Stimulated activated CD8-positive, alpha-beta memory T cell treated with anti-CD3 and anti-CD28 coated beads, Interleukin-15, amount 100 ng/mL, for 24 hours (primary cell): ENCODE results near the gene CD151.

ENCODE experiments used
- DNase-seq: peaks from one replicate; pipeline ENCODE4 v3.0.0-alpha.2; 2020; ENCODE audit warnings: low read depth

The CD151 gene

GRCh38 chr11:858053-858761, 25.5 kb downstream of the CD151 start:
- DNase-seq = no peak

- no peak for DNase-seq
Observed at GRCh38 chr11:858762-859339, 26.1 kb downstream of the CD151 start.

- DNase-seq = no peak
Observed at GRCh38 chr11:859394-860131, 26.8 kb downstream of the CD151 start.

GRCh38 chr11:860234-861104, 27.7 kb downstream of the CD151 start:
- DNase-seq = no peak

GRCh38 chr11:861105-861479, 28.3 kb downstream of the CD151 start:
- no peak for DNase-seq

- no peak for DNase-seq
Observed at GRCh38 chr11:862081-862661, 29.4 kb downstream of the CD151 start.

GRCh38 chr11:862696-863022, 29.9 kb downstream of the CD151 start:
- no peak for DNase-seq

- DNase-seq = no peak
Observed at GRCh38 chr11:863023-863909, 30.5 kb downstream of the CD151 start.

- DNase-seq = no peak
Observed at GRCh38 chr11:863910-864827, 31.4 kb downstream of the CD151 start.

GRCh38 chr11:864898-865297, 32.1 kb downstream of the CD151 start:
- no peak for DNase-seq

GRCh38 chr11:865462-866430, 33.0 kb downstream of the CD151 start:
- no peak for DNase-seq

- no peak for DNase-seq
Observed at GRCh38 chr11:866481-866880, 33.7 kb downstream of the CD151 start.

GRCh38 chr11:867856-868358, 35.2 kb downstream of the CD151 start:
- no peak for DNase-seq

- no peak for DNase-seq
Observed at GRCh38 chr11:868394-868793, 35.6 kb downstream of the CD151 start.

GRCh38 chr11:868802-869201, 36.0 kb downstream of the CD151 start:
- DNase-seq = no peak

GRCh38 chr11:869399-870126, 36.8 kb downstream of the CD151 start:
- DNase-seq = no peak

GRCh38 chr11:870127-870413, 37.3 kb downstream of the CD151 start:
- DNase-seq = no peak

GRCh38 chr11:870418-870817, 37.7 kb downstream of the CD151 start:
- DNase-seq = no peak
